SK-N-MC (cell line): ENCODE data around the gene DDX1.

Experiments used
- EZH2 ChIP-seq: fragments of 200-600 bp; sonication (generic); IDR thresholded peaks from one replicate; pipeline ENCODE4 v1.6.1; 2017; ENCODE audit warnings: antibody characterized with exemption
- FOXP2 ChIP-seq: optimal IDR thresholded peaks from 2 replicates; pipeline ENCODE3; 2011; ENCODE audit warnings: mild to moderate bottlenecking, moderate library complexity; ENCODE audit not compliant: insufficient read depth; ENCODE audit errors: extremely low read length, control extremely low read depth
- POLR2AphosphoS5 ChIP-seq: IDR thresholded peaks from 2 replicates; pipeline ENCODE4 v1.6.1; 2012; ENCODE audit warnings: mild to moderate bottlenecking, low read depth, low read length, borderline replicate concordance

DNA sequence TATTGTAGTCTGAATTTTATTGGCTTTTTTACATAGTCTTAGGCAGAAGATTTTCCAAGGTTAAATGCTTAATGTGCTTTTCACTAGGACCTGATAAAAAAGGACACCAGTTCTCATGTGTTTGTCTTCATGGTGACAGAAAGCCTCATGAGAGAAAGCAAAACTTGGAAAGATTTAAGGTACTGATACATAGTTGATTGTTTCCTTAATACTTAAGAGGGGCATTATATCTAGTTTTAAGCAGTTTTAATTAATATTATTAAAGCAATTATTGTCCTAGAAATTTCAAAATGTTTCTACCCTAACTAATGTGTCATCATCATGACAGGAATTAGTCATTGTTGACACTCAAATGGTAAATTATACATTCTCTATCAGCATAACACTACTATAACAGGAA is 35.3 kb downstream of the DDX1 start:
- TF ChIP-seq EZH2 (no peak), POLR2AphosphoS5 (no peak), FOXP2 (no peak)
